A549 (cell line): ENCODE results near the gene NKAIN2. TPM values are rescaled to one million over a fixed set of nuclear protein-coding genes. Genes with fewer than 3 reads are reported as not detected.

Experiments used
- ATAC-seq, 2 experiments: fragments of 200-7000 bp in 1 of 2; fragments of >200 bp in 1 of 2; cut with Nextera tagmentation in 1 of 2; cut with Tn5 transposase in 1 of 2; 3 replicates each; pipeline versions ENCODE4 v1.8.0 to v1.9.1; 2018 to 2020; ENCODE audit warnings: mild to moderate bottlenecking in 1 of 2, moderate library complexity in 1 of 2
- CTCF ChIA-PET: fragments of 300-600 bp; sonication (Branson Sonifier 250); formaldehyde crosslinking; extraction: SDS; loops from one replicate; lab custom pipeline; 2021; ENCODE audit warnings: antibody characterized with exemption, inconsistent platforms; lab: Yijun Ruan, JAX
- POLR2A ChIA-PET: fragments of 350-600 bp; formaldehyde crosslinking; extraction: SDS; loops from one replicate; lab custom pipeline; 2021; ENCODE audit warnings: antibody characterized with exemption, inconsistent platforms; lab: Yijun Ruan, JAX
- DNase-seq, 2 experiments: peaks; one replicate each; pipeline versions ENCODE4 v3.0.0 to v3.0.0-alpha.2; 2011 to 2016; ENCODE audit warnings: low read depth in 1 of 2, low spot score in 1 of 2
- FAIRE-seq: peaks from 2 replicates; lab custom pipeline; 2011; peaks lifted over from hg19 to GRCh38; lab: Jason Lieb, UNC
- H3K27ac ChIP-seq, 2 experiments: fragments of >200 bp; sonication (Bioruptor Twin); formaldehyde crosslinking; 3 replicates each; pipeline ENCODE4 v1.5.1; 2016 to 2017
- H3K4me1 ChIP-seq: fragments of >200 bp; sonication (Bioruptor Twin); formaldehyde crosslinking; 3 replicates; pipeline ENCODE4 v1.6.1; 2016
- H3K4me2 ChIP-seq: fragments of >200 bp; sonication (Bioruptor Twin); formaldehyde crosslinking; 3 replicates; pipeline ENCODE4 v1.6.1; 2016
- H3K4me3 ChIP-seq: fragments of >200 bp; sonication (Bioruptor Twin); formaldehyde crosslinking; 3 replicates; pipeline ENCODE4 v1.5.1; 2016
- H3K9me3 ChIP-seq: fragments of >200 bp; sonication (Bioruptor Twin); formaldehyde crosslinking; 3 replicates; pipeline ENCODE4 v1.6.1; 2016
- CHD4 ChIP-seq: fragments of 200-600 bp; sonication (generic); IDR thresholded peaks from 2 replicates; pipeline ENCODE4 v1.6.1; 2016; ENCODE audit warnings: antibody characterized with exemption, mild to moderate bottlenecking, borderline replicate concordance
- CTCF ChIP-seq: fragments of >200 bp; sonication (Bioruptor Twin); formaldehyde crosslinking; IDR thresholded peaks from 3 replicates; pipeline ENCODE4 v1.5.1; 2016
- E2F6 ChIP-seq: IDR thresholded peaks from 2 replicates; pipeline ENCODE4 v1.6.1; 2012; ENCODE audit warnings: low read depth, borderline replicate concordance
- ESRRA ChIP-seq: fragments of 150-350 bp; IDR thresholded peaks from 2 replicates; pipeline ENCODE4 v1.6.1; 2014; ENCODE audit warnings: mild to moderate bottlenecking, low read length, borderline replicate concordance
- FOSL2 ChIP-seq, 2 experiments: fragments of 450-650 bp in 1 of 2; fragments of >200 bp in 1 of 2; sonication (Bioruptor Twin) in 1 of 2; formaldehyde crosslinking; IDR thresholded peaks; 2 replicates each; pipeline versions ENCODE4 v1.5.0 to v1.6.1; 2016 to 2020; ENCODE audit warnings: mild to moderate bottlenecking in 1 of 2, moderate library complexity in 1 of 2
- FOXS1 ChIP-seq: fragments of 250-450 bp; sonication (Bioruptor Pico); IDR thresholded peaks from 2 replicates; pipeline ENCODE4 v1.5.0; 2020; ENCODE audit warnings: mild to moderate bottlenecking, moderate library complexity
- GATA3 ChIP-seq: IDR thresholded peaks from 2 replicates; pipeline ENCODE4 v1.6.1; 2012; ENCODE audit warnings: borderline replicate concordance
- HEYL ChIP-seq: fragments of 250-450 bp; sonication (Bioruptor Pico); IDR thresholded peaks from 2 replicates; pipeline ENCODE4 v1.8.0; 2021; ENCODE audit warnings: mild to moderate bottlenecking, moderate library complexity
- HMGXB4 ChIP-seq: fragments of 250-450 bp; sonication (Bioruptor Pico); IDR thresholded peaks from 2 replicates; pipeline ENCODE4 v1.5.0; 2021; ENCODE audit warnings: mild to moderate bottlenecking, moderate library complexity, borderline replicate concordance
- HOXA7 ChIP-seq: fragments of 250-450 bp; sonication (Bioruptor Pico); IDR thresholded peaks from 2 replicates; pipeline ENCODE4 v1.5.0; 2020; ENCODE audit warnings: mild to moderate bottlenecking, moderate library complexity
- HOXB5 ChIP-seq: fragments of 250-450 bp; sonication (Bioruptor Pico); IDR thresholded peaks from 2 replicates; pipeline ENCODE4 v1.5.0; 2020; ENCODE audit warnings: mild to moderate bottlenecking, moderate library complexity
- KDM1A ChIP-seq: fragments of 200-600 bp; sonication (generic); IDR thresholded peaks from 2 replicates; pipeline ENCODE4 v1.6.1; 2016; ENCODE audit warnings: low read depth, mild to moderate bottlenecking
- MAFK ChIP-seq: fragments of 450-650 bp; IDR thresholded peaks from 2 replicates; pipeline ENCODE4 v1.6.1; 2014; ENCODE audit not compliant: partially characterized antibody
- MAZ ChIP-seq: fragments of 150-350 bp; IDR thresholded peaks from 2 replicates; pipeline ENCODE4 v1.6.1; 2014; ENCODE audit warnings: antibody characterized with exemption, low read depth, low read length, borderline replicate concordance
- NPAS2 ChIP-seq: fragments of 250-450 bp; sonication (Bioruptor Pico); IDR thresholded peaks from 2 replicates; pipeline ENCODE4 v1.8.0; 2022; ENCODE audit warnings: mild to moderate bottlenecking, moderate library complexity, borderline replicate concordance
- PBX3 ChIP-seq: IDR thresholded peaks from 2 replicates; pipeline ENCODE4 v1.6.1; 2012
- PHF8 ChIP-seq: fragments of 200-600 bp; sonication (generic); IDR thresholded peaks from 2 replicates; pipeline ENCODE4 v1.6.1; 2016; ENCODE audit warnings: low read depth, mild to moderate bottlenecking, antibody characterized with exemption, moderate library complexity, borderline replicate concordance
- POLR2A ChIP-seq: IDR thresholded peaks from 2 replicates; pipeline ENCODE4 v1.6.1; 2012; ENCODE audit warnings: mild to moderate bottlenecking, low read length
- RAD21 ChIP-seq, 2 experiments: fragments of >200 bp in 1 of 2; sonication (Bioruptor Twin) in 1 of 2; formaldehyde crosslinking in 1 of 2; IDR thresholded peaks in 1 of 2; conservative IDR thresholded peaks in 1 of 2; 2 replicates in 1 of 2; 3 replicates in 1 of 2; pipeline ENCODE4 v1.6.1; 2012 to 2018; ENCODE audit warnings: inconsistent platforms in 1 of 2
- RARB ChIP-seq: fragments of 250-450 bp; sonication (Bioruptor Pico); IDR thresholded peaks from 2 replicates; pipeline ENCODE4 v1.8.0; 2021; ENCODE audit warnings: mild to moderate bottlenecking, moderate library complexity
- RFX5 ChIP-seq: fragments of 450-650 bp; IDR thresholded peaks from 2 replicates; pipeline ENCODE4 v1.7.1; 2014; ENCODE audit warnings: antibody characterized with exemption, mild to moderate bottlenecking, moderate library complexity
- SMC3 ChIP-seq: fragments of >200 bp; sonication (Bioruptor Twin); formaldehyde crosslinking; IDR thresholded peaks from 3 replicates; pipeline ENCODE4 v1.6.1; 2018; ENCODE audit warnings: inconsistent platforms
- ZC3H11A ChIP-seq: fragments of 450-650 bp; IDR thresholded peaks from 2 replicates; pipeline ENCODE4 v1.6.1; 2014; ENCODE audit warnings: antibody characterized with exemption, mild to moderate bottlenecking
- ZFP36 ChIP-seq: fragments of 450-650 bp; IDR thresholded peaks from 2 replicates; pipeline ENCODE4 v1.6.1; 2014; ENCODE audit warnings: borderline replicate concordance; ENCODE audit not compliant: partially characterized antibody
- ZNF302 ChIP-seq: fragments of 250-450 bp; sonication (Bioruptor Pico); IDR thresholded peaks from 2 replicates; pipeline ENCODE4 v1.9.0; 2021; ENCODE audit warnings: inconsistent platforms, mild to moderate bottlenecking, moderate library complexity
- ZSCAN20 ChIP-seq: fragments of 250-450 bp; sonication (Bioruptor Pico); IDR thresholded peaks from 2 replicates; pipeline ENCODE4 v1.8.0; 2022; ENCODE audit warnings: mild to moderate bottlenecking, moderate library complexity
- WGBS: methylation state at CpG from one replicate; pipeline ENCODE4 v1.1.6; 2017; ENCODE audit errors: missing lambda C conversion rate; 5-methylcytosine and 5-hydroxymethylcytosine counted together
- polyA plus RNA-seq, 4 experiments: library from polyadenylated mRNA; depleted of rRNA in 3 of 4; stranded (reverse); fragments of >200 nt; fragmentation: RNase III in 1 of 4; extraction: RNeasy Plus Mini Kit Qiagen cat#74134 plus additional on column Dnase treatment in 1 of 4; gene quantifications; 2 replicates in 3 of 4; 3 replicates in 1 of 4; pipeline ENCODE4 v1.2.3, GENCODE V29; 2011 to 2017

Gene NKAIN2
- polyA plus RNA-seq, 2 of the 4 experiments (the other 2 are of a cell fraction) = not detected

GRCh38 chr6:124203812-124204167, 400.1 kb downstream of the NKAIN2 start:
- no peak for FAIRE-seq
- no peak for TF ChIP-seq CHD4
- no peak for TF ChIP-seq PHF8
- TF ChIP-seq, all 56 proteins: peak for 0
- no peak for DNase-seq
- CTCF ChIA-PET = no interaction called here
- WGBS = 1% methylated on average over 2 of the region's 2 CpGs
- Histone ChIP-seq H3K4me2 (no peak overlapping the region), H3K27ac (no peak overlapping the region), H3K4me3 (no peak overlapping the region), H3K9me3 (no peaks in the 10 kb centered on the region), H3K4me1 (no peaks in the 10 kb centered on the region)
- ATAC-seq = no peak
- POLR2A ChIA-PET = no interaction called here

GRCh38 chr6:124205921-124206320, 402.3 kb downstream of the NKAIN2 start:
- Histone ChIP-seq H3K4me1 (no peaks in the 10 kb centered on the region), H3K9me3 (no peaks in the 10 kb centered on the region), H3K4me3 (no peak overlapping the region), H3K4me2 (no peak overlapping the region)
- no peak for ATAC-seq
- ChIA-PET CTCF (no interaction called here), POLR2A (no interaction called here)
- FAIRE-seq = no peak
- no peak for DNase-seq
- 0% methylated on average over 2 of the region's 2 CpGs for WGBS
- TF ChIP-seq FOXS1 (CRISPR knock-in tag) (no peak), KDM1A (no peak), HOXB5 (CRISPR knock-in tag) (no peak), E2F6 (no peak), NPAS2 (no peak), MAZ (no peak)
- TF ChIP-seq, all 56 proteins: peak for 0
- H3K27ac ChIP-seq = no peak overlapping the region

- TF ChIP-seq RARB (no peak), ZSCAN20 (CRISPR knock-in tag) (no peak), ESRRA (no peak)
- Histone ChIP-seq H3K4me1 (no peaks in the 10 kb centered on the region), H3K4me2 (no peak overlapping the region), H3K9me3 (no peaks in the 10 kb centered on the region), H3K4me3 (no peak overlapping the region), H3K27ac (no peak overlapping the region)
- CTCF ChIA-PET = no interaction called here
- ATAC-seq = no peak
- 33% methylated on average over 3 of the region's 3 CpGs for WGBS
- POLR2A ChIA-PET = no interaction called here
- no peak for FAIRE-seq
- no peak for DNase-seq
Measured at GRCh38 chr6:124223611-124224345, 420.1 kb downstream of the NKAIN2 start.

- 0% methylated on average over 1 of the region's 1 CpG for WGBS
- no peak overlapping the region for H3K27ac ChIP-seq
- ChIA-PET CTCF (no interaction called here), POLR2A (no interaction called here)
- TF ChIP-seq RAD21 (conservative IDR thresholded peaks at IDR 0.05 in 1 of 2, IDR thresholded peaks at IDR 0.05 in 1 of 2) (no peak), CTCF (no peak), ZC3H11A (no peak), HOXA7 (no peak), ZNF302 (CRISPR knock-in tag) (no peak), HMGXB4 (CRISPR knock-in tag) (no peak), FOSL2 (IDR thresholded peaks at IDR 0.05) (no peak), FOSL2 (CRISPR knock-in tag; IDR thresholded peaks at IDR 0.05) (no peak), MAZ (no peak), RFX5 (no peak), SMC3 (no peak), POLR2A (no peak), ZFP36 (no peak), GATA3 (no peak), PBX3 (no peak), HEYL (no peak), MAFK (no peak), PHF8 (no peak)
- DNase-seq (no peak), FAIRE-seq (no peak), ATAC-seq (no peak)
- no peak overlapping the region for H3K4me3 ChIP-seq
- no peaks in the 10 kb centered on the region for H3K9me3 ChIP-seq
- H3K4me2 ChIP-seq = no peak overlapping the region
- H3K4me1 ChIP-seq = no peaks in the 10 kb centered on the region
Measured at GRCh38 chr6:124226396-124226795, 422.7 kb downstream of the NKAIN2 start.
